GM06990 (cell line): ENCODE data around the gene KRTAP9-6.

Experiments used
- DNase-seq: peaks from one replicate; pipeline ENCODE4 v3.0.0-alpha.2; 2011; ENCODE audit not compliant: insufficient read length; ENCODE audit errors: extremely low read depth
- H3K27me3 ChIP-seq: replicated peaks from 2 replicates; pipeline ENCODE4 v1.6.0; 2011; ENCODE audit warnings: low read length; ENCODE audit not compliant: control insufficient read depth, insufficient read depth
- H3K36me3 ChIP-seq: 2 replicates; pipeline ENCODE4 v1.5.1; 2011; ENCODE audit warnings: low read length; ENCODE audit not compliant: control insufficient read depth, insufficient read depth
- H3K4me3 ChIP-seq: replicated peaks from 2 replicates; pipeline ENCODE4 v1.5.1; 2011; ENCODE audit warnings: low read depth, mild to moderate bottlenecking, control low read depth, low read length
- CTCF ChIP-seq: IDR thresholded peaks from 2 replicates; pipeline ENCODE4 v1.5.1; 2011; ENCODE audit warnings: low read length, control low read depth, mild to moderate bottlenecking, inconsistent platforms; ENCODE audit not compliant: insufficient read depth, poor library complexity, severe bottlenecking

KRTAP9-6 gene

DNA sequence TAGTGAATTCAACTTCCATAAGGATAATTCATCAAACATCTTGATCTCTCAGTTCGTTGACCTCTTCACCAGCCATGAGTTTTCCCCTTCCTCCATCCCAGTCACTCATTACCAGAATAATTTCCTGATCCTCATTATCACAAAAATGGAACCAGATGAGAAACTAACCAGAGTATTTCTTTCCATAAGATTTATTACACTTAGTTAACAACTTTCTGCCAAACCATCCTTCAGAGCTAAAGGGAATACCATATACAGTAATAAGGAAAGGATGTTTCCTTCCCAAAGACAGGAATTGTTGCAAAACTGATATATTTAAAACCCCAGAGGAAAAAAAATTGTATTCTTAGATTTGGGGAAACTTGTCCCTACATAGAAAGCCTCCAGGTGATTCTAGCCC, 28.8 kb downstream of the KRTAP9-6 start:
- H3K36me3 ChIP-seq = no peaks in the 10 kb centered on the region
- no peak for DNase-seq
- H3K4me3 ChIP-seq = no peak overlapping the region
- TF ChIP-seq CTCF = no peak
- no peaks in the 10 kb centered on the region for H3K27me3 ChIP-seq

DNA sequence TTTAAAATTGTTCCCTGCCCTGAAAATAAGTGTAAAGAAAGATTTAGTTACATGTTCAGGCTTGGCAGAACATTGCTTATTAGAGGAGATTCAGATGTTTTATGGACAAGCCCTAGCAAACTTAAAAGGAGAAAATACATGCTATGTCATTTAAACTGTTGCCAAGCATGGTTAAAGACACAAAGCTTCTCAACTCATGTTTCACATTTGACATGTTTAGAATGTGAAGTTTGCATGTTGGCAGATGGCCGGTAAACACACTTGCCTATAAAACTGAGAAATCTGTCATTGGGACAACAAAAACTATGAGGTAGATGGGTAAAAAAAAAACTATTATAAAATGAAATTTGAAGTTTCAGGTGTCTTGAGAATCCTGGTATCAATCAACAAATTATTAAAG, 31.7 kb downstream of the KRTAP9-6 start:
- no peak for DNase-seq
- H3K36me3 ChIP-seq = no peaks in the 10 kb centered on the region
- no peak overlapping the region for H3K4me3 ChIP-seq
- no peak for TF ChIP-seq CTCF
- no peaks in the 10 kb centered on the region for H3K27me3 ChIP-seq

GRCh38 chr17:41298458-41299135, 33.4 kb downstream of the KRTAP9-6 start:
- H3K36me3 ChIP-seq = no peaks in the 10 kb centered on the region
- H3K27me3 ChIP-seq = no peaks in the 10 kb centered on the region
- no peak for DNase-seq
- no peak overlapping the region for H3K4me3 ChIP-seq
- no peak for TF ChIP-seq CTCF

GRCh38 chr17:41301204-41301790, 36.1 kb downstream of the KRTAP9-6 start:
- no peak overlapping the region for H3K4me3 ChIP-seq
- no peak for DNase-seq
- no peaks in the 10 kb centered on the region for H3K27me3 ChIP-seq
- no peak for TF ChIP-seq CTCF
- H3K36me3 ChIP-seq = no peaks in the 10 kb centered on the region

DNA sequence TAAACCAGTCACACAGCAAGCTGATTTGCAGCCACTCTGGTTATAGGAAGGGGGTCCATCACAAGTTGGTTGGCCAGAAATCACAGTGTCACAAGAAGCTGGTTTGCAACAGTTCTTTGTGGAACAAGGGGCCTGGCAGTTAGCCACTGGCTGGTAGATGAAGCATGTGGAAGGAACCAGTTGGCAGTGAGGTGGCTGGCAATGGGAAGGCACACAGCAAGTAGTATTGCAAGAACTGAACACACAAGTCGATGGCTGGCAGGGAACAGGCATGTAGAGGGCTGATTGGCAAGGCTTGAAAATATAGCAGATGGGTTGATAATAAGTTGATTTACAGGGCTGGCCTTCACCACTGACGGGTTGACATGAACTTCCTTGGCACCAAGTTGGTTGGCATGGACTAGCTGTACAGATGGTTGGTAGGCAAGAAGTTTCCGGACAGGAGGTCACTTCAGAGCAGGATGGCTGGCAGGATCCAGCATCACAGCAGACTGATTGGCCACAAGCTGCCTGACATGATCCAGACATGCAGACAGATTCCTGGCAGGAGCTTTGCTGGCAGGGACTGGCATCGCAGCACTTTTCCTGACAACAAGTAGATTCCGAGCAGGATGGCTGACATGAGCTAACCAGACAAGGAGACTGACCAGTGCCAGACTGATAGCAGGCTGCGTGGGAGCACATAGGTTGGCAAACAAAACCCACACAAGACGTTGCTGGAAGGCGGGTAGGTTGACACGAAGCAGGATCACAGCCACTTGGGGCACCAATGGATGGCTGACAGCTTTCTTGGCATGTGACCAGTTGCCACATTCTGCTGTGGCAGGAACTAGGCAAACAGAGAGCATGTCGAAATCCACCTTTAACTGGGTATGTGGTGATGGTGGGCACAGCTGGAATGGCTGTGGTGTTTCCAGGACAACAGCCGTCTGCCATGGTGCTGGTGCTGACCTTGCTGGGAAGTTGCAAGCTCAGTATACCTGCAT, 37.0 kb downstream of the KRTAP9-6 start, which contains the start of gene KRTAP29-1:
TSS of gene KRTAP29-1 (minus strand) at position 936 of the 986 bp plus-strand sequence. CDS start at position 936, 0 bp downstream.
- H3K36me3 ChIP-seq = no peaks in the 10 kb centered on the region
- DNase-seq = no peak
- H3K4me3 ChIP-seq = no peak within 1 kb of the TSS
- no peaks in the 10 kb centered on the region for H3K27me3 ChIP-seq
- no peak for TF ChIP-seq CTCF
